Fibroblast of the aortic adventitia (primary cell): ENCODE measurements around the gene AIF1. TPM values are rescaled to one million over a fixed set of nuclear protein-coding genes. Genes with fewer than 3 reads are reported as not detected.
"Not testable (repeated sequence)": the region's sequence is repeated elsewhere in the genome, so short reads cannot be mapped to it uniquely, and the experiment has no call there.

Source experiments
- DNase-seq: peaks from one replicate; pipeline ENCODE4 v3.0.0-alpha.2; 2010; ENCODE audit warnings: low read depth
- H3K4me3 ChIP-seq: 2 replicates; pipeline ENCODE4 v1.5.1; 2011; ENCODE audit warnings: low read depth, mild to moderate bottlenecking, control low read depth, low read length, moderate library complexity
- total RNA-seq: library from RNA; depleted of rRNA; stranded (reverse); fragments of >200 nt; gene quantifications from 2 replicates; pipeline ENCODE4 v1.2.3, GENCODE V29; 2012; ENCODE audit warnings: low replicate concordance
- TF ChIP-seq, protein P1 (sequence below): IDR thresholded peaks from 2 replicates; pipeline ENCODE4 v1.5.1; 2011; ENCODE audit warnings: mild to moderate bottlenecking, low read length, control low read depth, inconsistent platforms; ENCODE audit not compliant: insufficient read depth

Gene AIF1
- total RNA-seq, 1 donor, result not detected

GRCh38 chr6:31588871-31589650 is 26.0 kb upstream of the AIF1 start:
- no peak for DNase-seq
- no peak overlapping the region for H3K4me3 ChIP-seq
- TF ChIP-seq, protein P1, sequence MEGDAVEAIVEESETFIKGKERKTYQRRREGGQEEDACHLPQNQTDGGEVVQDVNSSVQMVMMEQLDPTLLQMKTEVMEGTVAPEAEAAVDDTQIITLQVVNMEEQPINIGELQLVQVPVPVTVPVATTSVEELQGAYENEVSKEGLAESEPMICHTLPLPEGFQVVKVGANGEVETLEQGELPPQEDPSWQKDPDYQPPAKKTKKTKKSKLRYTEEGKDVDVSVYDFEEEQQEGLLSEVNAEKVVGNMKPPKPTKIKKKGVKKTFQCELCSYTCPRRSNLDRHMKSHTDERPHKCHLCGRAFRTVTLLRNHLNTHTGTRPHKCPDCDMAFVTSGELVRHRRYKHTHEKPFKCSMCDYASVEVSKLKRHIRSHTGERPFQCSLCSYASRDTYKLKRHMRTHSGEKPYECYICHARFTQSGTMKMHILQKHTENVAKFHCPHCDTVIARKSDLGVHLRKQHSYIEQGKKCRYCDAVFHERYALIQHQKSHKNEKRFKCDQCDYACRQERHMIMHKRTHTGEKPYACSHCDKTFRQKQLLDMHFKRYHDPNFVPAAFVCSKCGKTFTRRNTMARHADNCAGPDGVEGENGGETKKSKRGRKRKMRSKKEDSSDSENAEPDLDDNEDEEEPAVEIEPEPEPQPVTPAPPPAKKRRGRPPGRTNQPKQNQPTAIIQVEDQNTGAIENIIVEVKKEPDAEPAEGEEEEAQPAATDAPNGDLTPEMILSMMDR, result no peak

GRCh38 chr6:31590691-31591090 is 24.3 kb upstream of the AIF1 start:
- not testable (repeated sequence) for DNase-seq

DNA sequence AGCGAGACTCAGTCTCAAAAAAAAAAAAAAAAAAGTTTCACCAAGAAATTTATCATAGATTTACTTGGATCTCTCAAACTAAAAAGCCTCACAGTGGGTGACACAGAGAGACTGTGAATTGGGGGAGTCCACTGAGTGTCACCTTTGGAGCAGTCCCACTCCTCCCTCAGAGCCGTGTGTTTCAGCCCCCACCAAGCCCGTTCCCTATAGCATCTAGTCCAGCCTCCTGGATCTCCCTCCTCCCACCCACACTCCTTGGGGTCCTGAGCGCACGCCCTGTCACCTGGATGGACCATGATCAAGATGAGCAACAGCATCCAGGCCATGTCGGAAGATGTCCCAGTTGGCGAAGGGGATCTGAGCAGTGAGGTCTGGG is 22.6 kb upstream of the AIF1 start:
- no peak for DNase-seq
- H3K4me3 ChIP-seq, result no peak overlapping the region
- TF ChIP-seq, protein P1, result no peak

More at GRCh38 chr6:31590691-31591090, 24.3 kb upstream of the AIF1 start:
- not testable (repeated sequence) for H3K4me3 ChIP-seq

GRCh38 chr6:31597006-31597405 is 18.0 kb upstream of the AIF1 start:
- DNase-seq, result no peak
- no peak overlapping the region for H3K4me3 ChIP-seq
- TF ChIP-seq, protein P1, result peak; percentile 34

- TF ChIP-seq, protein P1, result no peak
- no peak for DNase-seq
- no peak overlapping the region for H3K4me3 ChIP-seq
These were observed 7.7 kb upstream of the AIF1 start for GRCh38 chr6:31607317-31607716.

DNA sequence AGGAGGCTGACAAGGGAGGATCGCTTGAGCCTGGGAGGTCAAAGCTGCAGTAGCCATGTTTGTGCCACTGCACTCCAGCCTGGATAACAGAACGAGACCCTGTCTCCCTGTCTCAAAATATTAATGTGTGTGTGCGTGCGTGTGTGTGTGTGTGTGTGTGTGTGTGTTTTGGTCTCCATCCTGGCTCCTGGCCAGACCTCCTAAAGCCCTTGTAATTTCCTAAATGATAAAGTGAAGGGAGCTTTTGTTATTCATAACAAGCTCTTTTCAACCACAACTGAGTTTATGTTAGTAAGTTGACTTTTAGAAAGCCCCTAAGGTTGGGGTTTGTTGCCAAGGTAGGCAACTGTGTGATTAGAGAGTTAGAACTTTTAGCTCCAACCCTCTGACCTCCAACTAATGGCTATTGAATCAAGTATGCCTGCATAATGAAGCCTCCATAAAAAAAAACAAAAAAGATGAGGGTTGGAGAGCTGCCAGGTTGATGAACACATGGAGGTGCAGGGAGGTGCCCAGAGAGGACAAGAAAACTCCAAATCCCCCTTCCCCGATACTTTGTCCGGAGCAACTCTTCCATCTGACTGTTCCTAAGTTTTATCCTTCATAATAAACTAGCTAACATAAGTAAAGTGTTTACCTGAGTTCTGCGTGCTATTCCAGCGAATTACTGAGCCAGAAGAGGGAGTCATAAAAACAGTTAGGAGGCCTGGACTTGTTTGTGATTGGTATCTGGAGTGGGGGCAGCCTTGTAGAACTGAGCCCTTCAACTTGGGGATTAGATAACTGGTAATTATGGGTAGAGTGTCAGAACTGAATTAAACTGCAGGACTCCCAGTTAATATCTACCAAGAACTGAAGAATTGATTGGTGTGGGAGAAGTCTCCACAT is 5.3 kb upstream of the AIF1 start:
- H3K4me3 ChIP-seq, result no peak overlapping the region
- TF ChIP-seq, protein P1, result no peak
- DNase-seq, result no peak

DNA sequence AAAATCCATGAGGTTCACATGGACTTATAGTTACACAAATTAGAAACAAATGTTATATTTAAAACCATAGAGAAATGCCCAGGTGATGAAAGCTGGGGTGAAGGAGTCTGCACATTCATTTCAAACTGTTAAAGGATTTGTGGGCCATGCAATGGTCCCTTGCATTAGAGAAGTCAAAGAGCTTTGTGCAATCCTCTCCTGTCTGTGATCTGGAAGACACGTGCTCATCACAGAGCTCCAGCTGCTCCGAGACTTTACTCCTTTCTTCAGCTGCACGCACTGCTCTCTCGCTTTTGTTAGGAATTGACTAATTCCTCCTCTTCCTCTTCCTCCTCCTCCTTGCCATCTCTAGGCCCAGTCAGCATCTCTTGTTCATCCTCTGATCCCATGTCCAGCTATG is 4.1 kb upstream of the AIF1 start:
- TF ChIP-seq, protein P1, result no peak
- no peak overlapping the region for H3K4me3 ChIP-seq
- no peak for DNase-seq
